Kasumi-1 (cell line): ENCODE measurements around the gene TRMT2B.
"Not testable (repeated sequence)": the region's sequence is repeated elsewhere in the genome, so short reads cannot be mapped to it uniquely, and the experiment has no call there.

Source experiments
- DNase-seq, 2 experiments: peaks; one replicate each; lab custom pipeline; 2025; lab: John Stamatoyannopoulos, UW

TRMT2B gene

DNA sequence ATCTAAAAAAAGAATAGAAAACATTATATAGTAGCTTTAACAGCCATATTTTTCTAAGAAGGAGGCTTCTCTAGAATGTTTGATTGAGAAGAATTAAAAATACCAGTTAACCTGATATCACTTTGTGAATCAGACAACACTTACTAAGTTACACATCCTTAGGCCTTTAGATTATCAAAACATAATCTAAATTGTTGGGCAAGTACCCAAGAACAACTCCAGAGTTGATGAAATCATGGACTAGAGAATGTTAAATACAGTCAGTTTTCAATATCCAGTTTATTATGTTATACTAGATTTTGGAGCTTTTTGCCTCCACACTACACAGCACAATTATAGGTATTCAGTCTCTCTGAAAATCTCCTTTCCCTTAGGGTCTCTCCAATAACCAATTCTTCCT, 42.8 kb downstream of the TRMT2B start:
- no peak for DNase-seq

DNA sequence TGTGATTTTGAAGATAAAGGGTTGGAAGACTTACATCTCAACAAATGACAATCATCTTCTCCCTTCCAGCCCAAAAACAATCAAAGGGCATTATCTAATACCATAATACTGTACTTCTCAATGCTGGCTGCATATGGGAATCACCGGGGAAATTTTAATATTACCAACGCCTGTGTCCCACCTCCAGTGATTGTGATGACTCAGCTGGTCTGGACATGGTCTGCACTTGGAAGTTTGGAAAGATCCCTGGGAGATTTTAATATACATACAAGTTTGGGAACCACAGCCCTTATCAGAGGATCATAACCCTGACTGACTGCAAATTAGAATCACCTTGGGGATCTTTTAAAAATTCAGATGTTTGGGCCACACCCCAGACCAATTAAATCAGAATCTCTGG, 52.5 kb downstream of the TRMT2B start:
- no peak for DNase-seq

DNA sequence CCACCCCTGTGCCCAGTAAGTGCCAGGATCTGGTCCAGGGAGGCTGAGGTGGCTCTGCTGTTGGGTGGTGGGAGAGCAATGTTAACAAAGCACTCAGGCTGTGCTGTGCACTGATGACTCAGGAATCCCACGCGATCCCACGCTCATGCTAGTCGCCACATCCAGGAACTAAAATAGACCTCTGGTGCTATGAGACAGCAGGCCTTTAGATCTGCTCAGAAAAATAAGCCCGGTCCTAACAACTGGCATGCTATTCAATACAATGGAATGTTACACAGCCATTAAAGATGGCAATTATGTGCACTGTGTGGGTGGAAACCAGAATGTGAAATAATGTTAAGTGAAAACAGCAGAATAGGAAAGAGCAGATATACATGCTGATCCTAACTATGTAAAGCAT, 56.4 kb downstream of the TRMT2B start:
- no peak for DNase-seq

DNA sequence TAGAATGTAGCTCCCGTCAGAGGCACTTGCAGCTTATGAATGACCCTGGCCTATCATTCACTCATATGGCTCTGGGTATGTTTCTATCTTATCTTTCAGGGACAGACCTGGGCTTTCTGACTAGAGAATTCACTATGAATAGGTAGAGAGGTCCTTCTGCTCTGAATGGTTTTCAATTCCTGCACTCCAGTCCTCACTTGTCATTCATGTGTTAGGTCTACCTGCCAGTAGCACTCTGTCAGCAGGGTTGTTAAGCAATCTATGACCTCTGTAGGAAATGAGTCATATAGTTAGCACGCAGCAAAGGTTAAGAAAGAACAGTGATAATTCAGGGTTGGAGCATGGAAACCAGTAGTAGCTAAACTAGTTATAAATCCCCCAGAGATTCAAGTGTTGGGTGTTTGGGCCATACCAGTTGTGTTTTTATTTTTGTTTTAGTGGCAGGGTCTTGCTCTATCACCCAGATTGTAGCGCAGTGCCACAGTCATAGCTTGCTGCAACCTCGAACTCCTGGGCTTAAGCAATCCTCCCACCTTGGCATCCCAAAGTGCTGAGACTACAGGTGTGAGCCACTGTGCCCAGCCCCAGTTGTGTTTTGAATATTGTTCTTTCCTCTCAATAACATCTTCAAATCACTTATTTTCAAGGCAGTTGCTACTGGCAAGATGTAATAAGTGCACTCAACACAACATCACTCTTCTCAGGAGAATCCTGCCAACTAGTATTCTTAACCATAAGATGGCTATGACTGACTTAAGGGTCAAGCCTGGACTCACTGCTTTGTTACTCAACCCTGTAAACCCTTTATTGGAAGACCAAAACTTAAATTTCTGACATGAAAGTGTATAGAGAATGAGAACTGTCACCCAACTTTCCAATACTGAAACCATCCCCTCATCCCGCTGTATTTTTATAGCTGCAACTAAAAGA, 57.3 kb downstream of the TRMT2B start:
- no peak for DNase-seq

GRCh38 chrX:100990139-100990538, 61.8 kb downstream of the TRMT2B start:
- DNase-seq: no peak

DNA sequence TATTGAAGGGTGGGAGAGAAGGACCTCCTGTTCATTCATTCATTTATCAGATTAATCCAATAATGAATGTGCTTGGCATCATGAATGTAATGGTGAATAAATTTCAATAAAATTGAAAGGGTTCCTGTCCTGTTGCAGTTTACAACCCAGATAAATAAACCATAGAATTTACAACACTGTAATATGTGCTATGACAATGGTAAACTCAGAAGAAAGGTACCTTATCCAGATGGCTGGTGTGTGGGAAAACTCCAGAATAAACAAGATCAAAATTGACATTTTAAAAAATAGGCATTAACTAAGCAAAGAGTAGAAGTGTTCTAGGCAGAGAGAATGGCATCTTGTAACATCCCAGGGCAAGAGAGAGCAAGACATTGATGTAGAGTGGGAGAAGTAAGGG, 67.1 kb downstream of the TRMT2B start:
- no peak for DNase-seq

DNA sequence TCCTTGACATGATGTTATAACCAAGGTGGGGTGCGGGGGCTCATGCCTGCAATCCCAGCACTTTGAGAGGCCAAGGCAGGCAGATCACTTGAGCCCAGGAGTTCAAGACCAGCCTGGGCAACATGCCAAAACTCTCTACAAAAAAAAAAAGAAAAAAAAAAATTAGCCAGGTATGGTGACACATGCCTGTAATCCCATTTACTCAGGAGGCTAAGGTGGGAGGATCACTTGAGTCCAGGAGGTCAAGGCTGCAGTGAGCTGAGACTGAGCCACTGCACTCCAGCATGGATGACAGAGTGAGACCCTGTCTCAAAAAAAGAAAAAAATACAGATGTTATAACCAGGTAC, 70.4 kb downstream of the TRMT2B start:
- DNase-seq: not testable (repeated sequence)

DNA sequence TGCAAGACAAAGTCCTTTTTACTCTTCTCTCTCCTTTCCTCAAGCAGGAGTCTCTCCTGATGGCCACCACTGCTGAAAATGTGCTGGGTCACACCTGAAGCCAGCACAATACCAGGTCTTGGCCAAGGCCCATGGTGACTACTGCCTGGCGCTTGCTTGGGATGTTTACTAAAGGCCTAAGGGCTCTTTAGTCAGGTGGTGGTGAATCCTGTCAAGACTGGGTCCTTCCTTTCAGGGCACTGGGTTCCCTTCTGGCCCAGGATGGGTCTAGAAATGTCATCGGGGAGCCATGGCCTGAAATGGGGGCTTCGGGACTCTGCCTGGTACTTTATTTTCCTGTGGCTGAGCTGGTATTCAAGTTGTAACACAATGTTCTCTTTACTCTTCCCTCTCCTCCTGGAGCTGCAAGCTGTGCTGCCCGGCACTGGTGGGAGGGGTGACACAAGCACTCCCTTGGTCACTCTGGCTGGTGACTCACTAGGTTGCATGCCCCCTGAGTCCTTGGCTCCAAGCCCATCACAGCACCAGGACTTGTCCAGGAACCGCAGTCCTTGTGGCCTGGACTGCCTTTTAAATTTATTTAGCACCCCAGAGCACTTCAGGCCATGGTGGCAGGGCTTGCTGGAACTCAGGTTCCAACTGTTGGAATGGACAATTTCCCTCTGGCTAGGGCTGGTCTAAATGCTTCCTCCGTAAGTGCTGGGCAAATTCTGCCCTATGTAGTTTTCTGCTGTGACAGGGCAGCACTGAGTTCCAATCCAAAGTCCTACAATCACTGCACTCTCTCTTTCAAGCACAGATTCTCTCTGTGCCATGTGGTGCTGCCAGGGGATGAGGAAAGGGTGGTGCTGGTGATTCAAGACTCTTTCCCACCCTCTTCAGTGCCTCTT, 71.1 kb downstream of the TRMT2B start:
- DNase-seq: no peak

- no peak for DNase-seq
Observed at GRCh38 chrX:100979881-100980607, 71.9 kb downstream of the TRMT2B start.

- no peak for DNase-seq
Observed at GRCh38 chrX:100976211-100976610, 75.7 kb downstream of the TRMT2B start.

DNA sequence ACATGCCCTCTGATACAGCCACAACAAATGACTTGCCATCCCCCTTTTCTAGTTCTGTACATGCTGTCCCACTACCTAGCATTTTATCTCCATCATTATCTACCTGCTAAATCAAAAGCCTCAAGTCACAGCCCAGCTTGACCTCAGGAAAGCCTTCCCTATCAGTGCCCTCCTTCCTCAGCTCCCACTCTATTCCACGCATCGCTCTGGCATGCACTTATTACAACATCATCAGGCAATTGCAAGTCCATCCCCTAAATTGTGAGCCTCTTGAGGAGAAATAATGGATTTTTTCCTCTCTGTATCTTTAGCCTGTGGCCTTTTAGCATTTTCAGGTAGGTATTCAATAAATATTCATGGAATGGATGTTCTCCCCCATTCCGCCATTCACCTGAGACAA, 76.7 kb downstream of the TRMT2B start:
- DNase-seq: no peak

DNA sequence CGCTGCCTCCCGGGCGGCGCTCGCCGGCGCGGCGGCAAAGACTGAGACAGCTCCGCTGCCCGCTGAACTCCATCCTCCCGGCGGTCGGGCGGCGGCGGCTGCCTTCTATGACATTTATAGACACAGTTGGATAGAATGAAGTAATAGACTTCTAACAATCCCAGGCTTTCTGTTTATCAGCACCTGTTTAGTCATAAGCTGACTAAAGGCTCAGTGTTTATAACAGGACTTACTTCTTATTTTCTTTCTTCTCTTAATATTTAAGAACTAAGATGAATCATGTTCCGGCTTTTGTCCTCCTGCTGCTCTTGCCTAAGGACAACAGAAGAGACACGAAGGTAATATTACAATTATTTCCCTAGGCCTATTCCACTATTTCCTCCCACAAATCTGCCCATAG, 78.5 kb downstream of the TRMT2B start:
- no peak for DNase-seq

GRCh38 chrX:100969936-100970335, 82.0 kb downstream of the TRMT2B start:
- no peak for DNase-seq

DNA sequence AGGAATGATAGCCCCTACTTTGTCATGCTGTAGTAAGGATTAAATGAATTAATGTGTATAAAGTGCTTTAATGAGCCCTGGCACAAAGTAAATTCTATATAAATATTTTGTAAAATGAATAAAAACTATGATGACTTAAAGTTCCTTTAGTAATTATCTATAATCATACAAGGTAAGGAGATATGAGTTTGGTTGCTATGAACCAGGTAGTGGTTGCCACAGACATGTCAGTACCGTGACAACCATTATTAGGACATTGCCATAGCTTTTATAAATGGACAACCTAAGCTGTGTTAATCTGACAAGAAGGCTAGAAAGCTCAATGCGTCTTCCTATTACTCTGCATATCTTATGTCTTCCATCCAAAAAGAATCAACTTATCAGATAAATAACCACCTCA, 82.5 kb downstream of the TRMT2B start, which contains the start of gene ARL13A:
Gene ARL13A, plus strand, starts transcription at position 301 of the 400 bp plus-strand sequence. CDS start 3,982 bp downstream, outside the sequence.
- no peak for DNase-seq

DNA sequence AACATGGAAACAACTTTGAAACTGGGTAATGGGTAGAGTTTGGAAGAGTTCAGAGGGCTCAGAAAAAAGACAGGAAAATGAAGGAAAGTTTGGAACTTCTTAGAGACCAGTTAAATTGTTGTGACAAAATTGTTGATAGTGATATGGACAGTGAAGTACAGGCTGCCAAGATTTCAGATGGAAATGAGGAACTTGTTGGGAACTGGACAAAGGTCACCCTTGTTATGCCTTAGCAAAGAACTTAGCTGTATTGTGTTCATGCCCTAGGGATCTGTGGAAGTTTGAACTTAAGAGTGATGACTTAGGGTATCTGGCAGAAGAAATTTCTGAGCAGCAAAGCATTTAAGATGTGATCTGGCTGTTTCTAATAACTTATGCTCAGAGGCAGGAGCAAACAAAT, 87.5 kb downstream of the TRMT2B start:
- DNase-seq: no peak

GRCh38 chrX:100962811-100963210, 89.1 kb downstream of the TRMT2B start:
- DNase-seq: no peak
